NB4 (cell line): Measurements from ENCODE around the gene RCE1.

Source experiments
- DNase-seq: peaks from one replicate; pipeline ENCODE4 v3.0.0; 2010; ENCODE audit warnings: low read depth
- H3K4me3 ChIP-seq: one replicate; pipeline ENCODE4 v1.5.1; 2011; ENCODE audit warnings: mild to moderate bottlenecking, low read depth, low read length, moderate library complexity
- CTCF ChIP-seq: IDR thresholded peaks from one replicate; pipeline ENCODE4 v1.5.1; 2012; ENCODE audit warnings: low read depth, low read length
- MAX ChIP-seq: IDR thresholded peaks from 2 replicates; pipeline ENCODE4 v1.6.1; 2011; ENCODE audit warnings: low read depth, low read length
- MYC ChIP-seq: IDR thresholded peaks from 2 replicates; pipeline ENCODE4 v1.6.1; 2011; ENCODE audit warnings: low read depth, low read length
- POLR2A ChIP-seq: IDR thresholded peaks from 2 replicates; pipeline ENCODE4 v1.6.1; 2011; ENCODE audit warnings: mild to moderate bottlenecking; ENCODE audit not compliant: insufficient read length; ENCODE audit errors: extremely low read depth

RCE1 gene

GRCh38 chr11:66861038-66861773 lies 18.0 kb downstream of the RCE1 start:
- TF ChIP-seq MYC (no peak), POLR2A (no peak), CTCF (no peak), MAX (no peak)
- no peak overlapping the region for H3K4me3 ChIP-seq
- DNase-seq: no peak

GRCh38 chr11:66861774-66862558 lies 18.7 kb downstream of the RCE1 start:
- no peak overlapping the region for H3K4me3 ChIP-seq
- DNase-seq: no peak
- no peak for TF ChIP-seq MYC
- TF ChIP-seq CTCF: no peak
- no peak for TF ChIP-seq POLR2A
- TF ChIP-seq MAX: no peak

- no peak for DNase-seq
- no peak overlapping the region for H3K4me3 ChIP-seq
- no peak for TF ChIP-seq CTCF
- no peak for TF ChIP-seq MAX
- TF ChIP-seq POLR2A: no peak
- no peak for TF ChIP-seq MYC
Measured at GRCh38 chr11:66862559-66863037, 19.4 kb downstream of the RCE1 start.

GRCh38 chr11:66863428-66864125 lies 20.3 kb downstream of the RCE1 start:
- TF ChIP-seq MYC (no peak), CTCF (no peak), MAX (no peak), POLR2A (no peak)
- H3K4me3 ChIP-seq: no peak overlapping the region
- no peak for DNase-seq

GRCh38 chr11:66864172-66864901 lies 21.1 kb downstream of the RCE1 start:
- H3K4me3 ChIP-seq: no peak overlapping the region
- TF ChIP-seq CTCF (no peak), MAX (no peak), MYC (no peak), POLR2A (no peak)
- no peak for DNase-seq
